H1 (cell line): ENCODE measurements around the gene TIMM21. TPM values are rescaled to one million over a fixed set of nuclear protein-coding genes. Genes with fewer than 3 reads are reported as not detected.

Experiments used
- CTCF ChIA-PET: fragments of 300-600 bp; sonication (Branson Sonifier 250); formaldehyde crosslinking; loops from one replicate; lab custom pipeline; 2021; ENCODE audit not compliant: partially characterized antibody; lab: Charles Lee
- POLR2A ChIA-PET: fragments of 300-600 bp; sonication (Branson Sonifier 250); formaldehyde crosslinking; loops from one replicate; lab custom pipeline; 2021; ENCODE audit warnings: inconsistent platforms; ENCODE audit not compliant: partially characterized antibody; lab: Charles Lee
- DNase-seq, 2 experiments: peaks; one replicate each; pipeline versions ENCODE4 v3.0.0 to v3.0.0-alpha.2; 2010 to 2022; ENCODE audit warnings: low spot score in 2 of 2, low read depth in 1 of 2, mixed read lengths in 1 of 2
- FAIRE-seq: peaks from 2 replicates; lab custom pipeline; 2011; peaks lifted over from hg19 to GRCh38; lab: Jason Lieb, UNC
- H2AFZ ChIP-seq: 2 replicates; pipeline ENCODE4 v1.8.1; 2012; ENCODE audit warnings: low read length, inconsistent platforms
- H2AK5ac ChIP-seq: 2 replicates; pipeline ENCODE4 v1.6.1; 2013; ENCODE audit warnings: low read depth, low read length
- H2BK120ac ChIP-seq: replicated peaks from 2 replicates; pipeline ENCODE3; 2013; ENCODE audit warnings: low read depth, low read length, inconsistent platforms
- H2BK12ac ChIP-seq: 2 replicates; pipeline ENCODE4 v1.6.1; 2013; ENCODE audit warnings: low read depth, low read length
- H2BK15ac ChIP-seq: 2 replicates; pipeline ENCODE4 v1.6.1; 2013; ENCODE audit warnings: low read length
- H2BK20ac ChIP-seq: 2 replicates; pipeline ENCODE4 v1.6.1; 2013; ENCODE audit warnings: low read length
- H2BK5ac ChIP-seq: 2 replicates; pipeline ENCODE4 v1.6.1; 2013; ENCODE audit warnings: low read depth, low read length
- H3K14ac ChIP-seq: 2 replicates; pipeline ENCODE4 v1.6.1; 2013; ENCODE audit warnings: inconsistent platforms; ENCODE audit not compliant: insufficient read length
- H3K18ac ChIP-seq: 2 replicates; pipeline ENCODE4 v1.6.1; 2013; ENCODE audit warnings: low read length; ENCODE audit errors: extremely low read depth
- H3K23ac ChIP-seq: 2 replicates; pipeline ENCODE4 v1.6.1; 2013; ENCODE audit warnings: inconsistent platforms; ENCODE audit not compliant: insufficient read length
- H3K23me2 ChIP-seq: 2 replicates; pipeline ENCODE4 v1.6.1; 2013; ENCODE audit warnings: low read depth, low read length
- H3K27ac ChIP-seq: 2 replicates; pipeline ENCODE4 v1.6.1; 2011; ENCODE audit warnings: low read depth, low read length, inconsistent platforms
- H3K27me3 ChIP-seq, 4 experiments: replicated peaks in 1 of 4; 1 replicate in 1 of 4; 2 replicates in 3 of 4; pipeline versions ENCODE4 v1.6.1 to v1.8.1; 2011 to 2013; ENCODE audit warnings: low read length in 3 of 4, mild to moderate bottlenecking in 3 of 4, inconsistent platforms in 2 of 4, mixed read lengths in 2 of 4, moderate library complexity in 1 of 4; ENCODE audit not compliant: control insufficient read depth in 3 of 4, insufficient read depth in 3 of 4; ENCODE audit errors: extremely low read depth in 1 of 4
- H3K36me3 ChIP-seq, 4 experiments: 2 replicates each; pipeline versions ENCODE4 v1.6.1 to v1.8.1; 2011 to 2013; ENCODE audit warnings: mild to moderate bottlenecking in 4 of 4, low read length in 3 of 4, moderate library complexity in 2 of 4, control low read depth in 1 of 4, inconsistent platforms in 1 of 4; ENCODE audit not compliant: insufficient read depth in 4 of 4, control insufficient read depth in 2 of 4
- H3K4ac ChIP-seq: replicated peaks from 2 replicates; pipeline ENCODE3; 2013; ENCODE audit warnings: low read length, low read depth, mixed read lengths, inconsistent platforms; ENCODE audit not compliant: insufficient read length
- H3K4me1 ChIP-seq, 4 experiments: replicated peaks in 1 of 4; 1 replicate in 1 of 4; 2 replicates in 3 of 4; pipeline versions ENCODE4 v1.6.1 to v1.8.1; 2011 to 2013; ENCODE audit warnings: low read length in 3 of 4, inconsistent platforms in 2 of 4, mixed read lengths in 1 of 4; ENCODE audit not compliant: insufficient read depth in 4 of 4, control insufficient read depth in 3 of 4
- H3K4me2 ChIP-seq, 2 experiments: 2 replicates each; pipeline versions ENCODE4 v1.6.1 to v1.8.1; 2011 to 2013; ENCODE audit warnings: low read depth in 2 of 2, low read length in 2 of 2, control low read depth in 1 of 2, inconsistent platforms in 1 of 2, mild to moderate bottlenecking in 1 of 2; ENCODE audit not compliant: insufficient read depth in 1 of 2
- H3K4me3 ChIP-seq, 4 experiments: fragments of 200-600, 300-600 bp in 1 of 4; sonication (generic), shearing (Covaris generic), sonication (Bioruptor Twin) in 1 of 4; 2 replicates each; pipeline versions ENCODE4 v1.5.1 to v1.8.1; 2011 to 2016; ENCODE audit warnings: low read length in 4 of 4, low read depth in 3 of 4, control low read depth in 2 of 4, inconsistent platforms in 2 of 4, mild to moderate bottlenecking in 2 of 4, mixed read lengths in 1 of 4, moderate library complexity in 1 of 4; ENCODE audit not compliant: insufficient read depth in 2 of 4; ENCODE audit errors: extremely low read depth in 1 of 4
- H3K56ac ChIP-seq: replicated peaks from 2 replicates; pipeline ENCODE3; 2013; ENCODE audit warnings: low read depth, mild to moderate bottlenecking, mixed read lengths, low read length, inconsistent platforms; ENCODE audit not compliant: insufficient read length
- H3K79me1 ChIP-seq: 2 replicates; pipeline ENCODE4 v1.6.1; 2013; ENCODE audit warnings: low read depth, low read length, control low read depth
- H3K79me2 ChIP-seq, 2 experiments: 2 replicates each; pipeline versions ENCODE4 v1.6.1 to v1.8.1; 2012 to 2013; ENCODE audit warnings: low read length in 2 of 2, mild to moderate bottlenecking in 2 of 2, inconsistent platforms in 1 of 2; ENCODE audit not compliant: insufficient read depth in 2 of 2, control insufficient read depth in 1 of 2
- H3K9ac ChIP-seq, 4 experiments: replicated peaks in 1 of 4; 1 replicate in 1 of 4; 2 replicates in 3 of 4; pipeline versions ENCODE4 v1.6.1 to v1.8.1; 2011 to 2013; ENCODE audit warnings: low read depth in 3 of 4, low read length in 3 of 4, control low read depth in 2 of 4, mild to moderate bottlenecking in 2 of 4, moderate library complexity in 2 of 4, inconsistent platforms in 1 of 4; ENCODE audit errors: extremely low read depth in 1 of 4
- H3K9me3 ChIP-seq, 2 experiments: 2 replicates each; pipeline versions ENCODE4 v1.6.1 to v1.8.1; 2012 to 2013; ENCODE audit warnings: mild to moderate bottlenecking in 2 of 2, moderate library complexity in 2 of 2, control low read depth in 1 of 2, inconsistent platforms in 1 of 2, low read depth in 1 of 2, low read length in 1 of 2, mixed read lengths in 1 of 2; ENCODE audit not compliant: insufficient read depth in 2 of 2
- H4K20me1 ChIP-seq, 2 experiments: replicated peaks in 1 of 2; 2 replicates each; pipeline versions ENCODE3 to v1.8.1; 2011 to 2013; ENCODE audit warnings: inconsistent platforms in 2 of 2, low read length in 2 of 2, mild to moderate bottlenecking in 1 of 2; ENCODE audit not compliant: insufficient read depth in 2 of 2, control insufficient read depth in 1 of 2
- H4K5ac ChIP-seq: 2 replicates; pipeline ENCODE4 v1.6.1; 2013; ENCODE audit warnings: low read length, low read depth, mixed read lengths, inconsistent platforms; ENCODE audit not compliant: insufficient read length
- H4K8ac ChIP-seq: 2 replicates; pipeline ENCODE4 v1.8.0; 2013; ENCODE audit warnings: mild to moderate bottlenecking, moderate library complexity, low read length, inconsistent platforms; ENCODE audit not compliant: insufficient read depth; ENCODE audit errors: extremely low read depth
- H4K91ac ChIP-seq: replicated peaks from 2 replicates; pipeline ENCODE3; 2013; ENCODE audit warnings: low read length, mixed read lengths, inconsistent platforms; ENCODE audit not compliant: insufficient read length
- ASH2L ChIP-seq: fragments of 200-600, 300-600 bp; sonication (generic); IDR thresholded peaks from one replicate; pipeline ENCODE4 v1.7.1; 2017; ENCODE audit warnings: low read length
- CEBPB ChIP-seq: IDR thresholded peaks from 2 replicates; pipeline ENCODE4 v1.6.1; 2012; ENCODE audit warnings: low read depth, low read length
- CREB1 ChIP-seq: IDR thresholded peaks from 2 replicates; pipeline ENCODE4 v1.6.1; 2012; ENCODE audit warnings: inconsistent platforms
- GABPA ChIP-seq: IDR thresholded peaks from 2 replicates; pipeline ENCODE4 v1.6.1; 2011; ENCODE audit warnings: mild to moderate bottlenecking, low read length, moderate library complexity, borderline replicate concordance; ENCODE audit not compliant: insufficient read depth
- HDAC6 ChIP-seq: IDR thresholded peaks from one replicate; pipeline ENCODE4 v1.7.1; 2012; ENCODE audit warnings: low read depth, mild to moderate bottlenecking, inconsistent platforms, low read length, moderate library complexity
- JUND ChIP-seq: IDR thresholded peaks from 2 replicates; pipeline ENCODE4 v1.6.1; 2011; ENCODE audit warnings: mild to moderate bottlenecking, improper control_type of control experiment, low read length
- KDM4A ChIP-seq: IDR thresholded peaks from one replicate; pipeline ENCODE4 v1.7.1; 2012; ENCODE audit warnings: low read depth, mild to moderate bottlenecking, moderate library complexity, low read length, inconsistent platforms; ENCODE audit not compliant: severe bottlenecking
- POLR2A ChIP-seq, 2 experiments: IDR thresholded peaks; 1 replicate in 1 of 2; 2 replicates in 1 of 2; pipeline ENCODE4 v1.6.1; 2011; ENCODE audit warnings: low read depth in 2 of 2, low read length in 2 of 2, mild to moderate bottlenecking in 2 of 2; ENCODE audit errors: control extremely low read depth in 1 of 2
- POU5F1 ChIP-seq: IDR thresholded peaks from 2 replicates; pipeline ENCODE4 v1.6.1; 2011; ENCODE audit warnings: low read depth, mild to moderate bottlenecking, low read length, moderate library complexity
- SAP30 ChIP-seq: fragments of 300-600 bp; sonication (generic); IDR thresholded peaks from 2 replicates; pipeline ENCODE4 v1.7.1; 2012; ENCODE audit warnings: low read length, moderate library complexity, mild to moderate bottlenecking, inconsistent platforms; ENCODE audit not compliant: insufficient read depth, insufficient replicate concordance
- SUZ12 ChIP-seq: fragments of 200-600 bp; sonication (generic); IDR thresholded peaks from 2 replicates; pipeline ENCODE4 v1.6.1; 2012; ENCODE audit warnings: mild to moderate bottlenecking, inconsistent platforms, low read length, moderate library complexity, mixed read lengths
- TAF7 ChIP-seq: optimal IDR thresholded peaks from 2 replicates; pipeline ENCODE3; 2011; ENCODE audit warnings: low read depth, mild to moderate bottlenecking, inconsistent platforms, low read length, moderate library complexity, borderline replicate concordance
- TBP ChIP-seq: IDR thresholded peaks from 2 replicates; pipeline ENCODE4 v1.6.1; 2011; ENCODE audit warnings: low read depth, low read length, improper control_type of control experiment
- TCF12 ChIP-seq: IDR thresholded peaks from 2 replicates; pipeline ENCODE4 v1.6.1; 2011; ENCODE audit warnings: low read depth, mild to moderate bottlenecking, low read length
- ZNF274 ChIP-seq: IDR thresholded peaks from 2 replicates; pipeline ENCODE4 v1.7.0; 2012; ENCODE audit warnings: low read length, borderline replicate concordance; ENCODE audit errors: extremely low read depth
- WGBS, 2 experiments: shearing (Covaris generic) in 1 of 2; methylation state at CpG; one replicate each; pipeline versions ENCODE4 v1.1.6 to v1.1.7; 2013 to 2015; ENCODE audit warnings: low lambda C conversion rate in 2 of 2, mixed read lengths in 2 of 2, inconsistent platforms in 1 of 2, low coverage in 1 of 2, missing lambda C conversion rate in 1 of 2; ENCODE audit not compliant: insufficient replicate concordance in 2 of 2, insufficient coverage in 1 of 2, insufficient read length in 1 of 2; ENCODE audit errors: extremely low coverage in 1 of 2, missing lambda C conversion rate in 1 of 2; 5-methylcytosine and 5-hydroxymethylcytosine counted together
- polyA plus RNA-seq, 7 experiments: library from polyadenylated mRNA; depleted of rRNA in 3 of 7; stranded (reverse) in 5 of 7; unstranded in 2 of 7; fragments of >200 nt in 5 of 7; fragments of 200-250 nt in 2 of 7; gene quantifications; 1 replicate in 5 of 7; 2 replicates in 1 of 7; 4 replicates in 1 of 7; pipeline versions ENCODE4 v1.2.1 to v1.2.3, GENCODE V29; 2011 to 2013; ENCODE audit warnings: missing spikeins in 2 of 7, mixed read lengths in 2 of 7
- total RNA-seq: library from RNA; stranded (reverse); fragmentation: NEBNext Ultra II Directional; extraction: Animal tissue kit (Norgen Biotek cat#: 25700); gene quantifications from 2 replicates; pipeline ENCODE4 v1.2.1, GENCODE V29; 2021

TIMM21 gene
- total and polyA plus RNA-seq, 2 of the 8 experiments (the other 6 are each of a cell fraction or from before 2014, with no cell fraction given): 27.9 to 43.8 TPM

DNA sequence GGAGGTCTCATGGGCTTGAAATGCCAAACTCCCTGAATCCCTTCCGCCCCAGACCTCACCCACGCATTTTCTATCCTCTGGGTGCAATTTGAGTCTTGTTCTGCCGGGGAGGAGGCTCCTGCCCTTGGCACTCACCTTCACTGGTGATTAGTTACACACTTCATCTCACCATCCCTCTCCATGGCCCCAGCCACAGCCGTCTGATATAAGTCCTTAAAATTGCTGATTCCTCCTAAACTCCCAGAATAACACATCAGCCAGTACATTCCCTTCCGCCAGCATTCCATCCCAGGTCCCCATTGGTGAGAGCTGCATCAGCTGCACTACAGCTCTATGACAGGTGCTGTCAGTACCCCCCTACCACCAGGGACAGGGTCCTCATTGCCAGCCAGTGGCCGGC is 3.9 kb downstream of the TIMM21 start:
- ChIA-PET CTCF (interaction anchor here (0.6 to 3.3 kb wide), 15 partner anchors 10 to 400 kb away, joined by 3 to 30 read pairs (median 4); no protein-coding TSS in a partner anchor), POLR2A (interaction anchor here (2.3 kb wide), 1 partner anchor 10 kb away, joined by 6 read pairs; no protein-coding TSS in a partner anchor)
- Histone ChIP-seq H3K9me3 (no peaks in the 10 kb centered on the region), H4K20me1 (peaks cover 2 to 4% of the 10 kb centered on the region in 2 experiments), H3K4me2 (no peak overlapping the region), H3K14ac (no peak overlapping the region), H3K79me2 (peaks cover 14 to 57% of the 10 kb centered on the region in 2 experiments), H4K91ac (no peak overlapping the region), H3K9ac (no peak overlapping the region), H3K56ac (no peak overlapping the region), H4K8ac (no peak overlapping the region), H2BK5ac (no peak overlapping the region), H3K36me3 (peaks cover 0 to 28% (median 18%) of the 10 kb centered on the region in 4 experiments; a peak in 7 of 8 replicates), H3K4me1 (peaks cover 0 to 6% (median 1%) of the 10 kb centered on the region in 4 experiments; a peak in 4 of 7 replicates), H3K27me3 (no peaks in the 10 kb centered on the region; a peak in 1 of 7 replicates), H2BK120ac (no peak overlapping the region), H4K5ac (no peak overlapping the region), H2AK5ac (no peak overlapping the region), H2BK15ac (no peak overlapping the region), H2BK12ac (no peak overlapping the region), H3K4ac (no peak overlapping the region), H2AFZ (no peak overlapping the region), H3K18ac (no peak overlapping the region), H3K23ac (no peak overlapping the region), H3K79me1 (peaks cover 13% of the 10 kb centered on the region), H3K23me2 (peaks cover 9% of the 10 kb centered on the region; the same call in 1 of the 2 replicates), H3K4me3 (no peak overlapping the region), H2BK20ac (no peak overlapping the region), H3K27ac (no peak overlapping the region)
- DNase-seq (no peak), FAIRE-seq (no peak)
- 95% methylated on average over 6 of the region's 6 CpGs; no CpG with 5 or more reads in 1 of the 2 experiments for WGBS, 2 experiments
- TF ChIP-seq JUND: no peak
- no peak for TF ChIP-seq HDAC6
- TF ChIP-seq SUZ12: no peak
- TF ChIP-seq CREB1: no peak
- no peak for TF ChIP-seq POU5F1
- TF ChIP-seq SAP30: no peak
- no peak for TF ChIP-seq GABPA
- TF ChIP-seq TBP: no peak
- TF ChIP-seq TAF7: no peak
- no peak for TF ChIP-seq POLR2A (IDR thresholded peaks at IDR 0.05; ENCODE audit: control extremely low read depth in 1 of 2, low read depth in 2 of 2, low read length in 2 of 2)
- no peak for TF ChIP-seq KDM4A
- no peak for TF ChIP-seq ZNF274
- TF ChIP-seq ASH2L: no peak
- no peak for TF ChIP-seq TCF12
- no peak for TF ChIP-seq CEBPB
